Lung microvascular endothelial cell (primary cell): ENCODE measurements around the gene TMEM108. TPM values are rescaled to one million over a fixed set of nuclear protein-coding genes. Genes with fewer than 3 reads are reported as not detected.

ENCODE experiments used
- DNase-seq, 2 donors: peaks; one replicate each; pipeline versions ENCODE4 v3.0.0 to v3.0.0-alpha.2; 2010; ENCODE audit warnings: low read depth in 2 of 2
- total RNA-seq: library from RNA; depleted of rRNA; stranded (reverse); fragments of >200 nt; gene quantifications from 2 replicates; pipeline ENCODE4 v1.2.1, GENCODE V29; 2014

TMEM108 gene
- total RNA-seq, 1 donor from 2014 or later: not detected

DNA sequence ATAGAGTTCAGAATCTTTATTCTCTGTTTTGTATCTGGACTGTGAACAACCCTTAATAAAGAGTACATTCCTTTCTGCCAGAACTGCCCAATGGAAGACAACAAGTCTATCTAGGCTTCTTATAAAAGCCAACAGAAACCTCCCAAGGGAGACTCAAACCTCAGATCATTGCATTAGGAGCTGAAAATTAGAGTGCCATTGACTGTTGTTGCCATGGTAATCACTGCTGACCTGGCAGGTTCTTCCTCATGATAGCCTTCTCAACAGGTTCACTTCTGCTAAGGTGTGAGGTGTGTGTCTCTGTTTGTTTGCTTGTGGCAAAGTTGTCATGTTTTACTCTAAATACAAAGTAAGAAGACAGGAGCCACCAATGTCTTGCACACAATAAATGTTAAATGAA is 79.2 kb downstream of the TMEM108 start:
- no peak for DNase-seq

DNA sequence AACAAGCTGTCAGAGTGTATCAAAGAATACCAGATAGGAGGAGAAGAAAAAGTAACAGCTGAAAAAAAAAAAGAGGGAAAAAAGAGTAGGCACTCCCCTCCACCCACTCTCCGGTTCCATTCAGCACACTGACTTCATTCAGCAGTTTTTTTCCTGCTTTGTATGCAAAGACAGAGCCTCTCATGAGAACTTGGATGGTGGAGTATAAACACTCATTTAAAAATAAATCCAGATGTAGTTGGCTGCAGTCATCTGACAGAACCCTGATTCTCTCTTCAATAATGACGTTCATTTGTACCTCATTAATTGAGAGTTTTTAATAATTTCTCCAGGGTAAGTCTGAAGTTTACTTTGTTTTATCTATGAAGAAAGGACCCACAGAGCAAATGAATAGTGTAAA is 81.0 kb downstream of the TMEM108 start:
- DNase-seq: no peak

GRCh38 chr3:133121450-133121849 is 83.3 kb downstream of the TMEM108 start:
- no peak for DNase-seq

DNA sequence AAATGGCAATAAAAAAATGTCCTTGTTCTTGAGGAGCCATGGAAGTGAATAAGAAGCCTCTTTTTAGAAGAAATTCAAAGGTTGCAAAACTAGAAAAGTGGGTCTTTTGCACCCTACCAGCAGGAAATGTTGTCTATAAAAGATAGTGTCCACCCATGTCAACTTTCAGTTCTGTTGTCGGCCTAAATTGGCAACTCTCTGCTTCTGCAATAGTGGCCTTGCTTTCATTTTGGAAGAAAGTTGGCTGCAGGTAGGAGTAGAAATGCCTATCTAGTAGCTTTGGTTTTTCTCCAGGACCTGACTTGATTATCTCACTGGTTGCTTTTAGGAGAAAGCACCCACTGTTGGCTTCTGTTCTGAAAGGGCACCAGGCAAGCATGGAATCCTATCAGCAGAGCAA is 85.4 kb downstream of the TMEM108 start:
- no peak for DNase-seq

GRCh38 chr3:133124511-133124910 is 86.3 kb downstream of the TMEM108 start:
- no peak for DNase-seq

DNA sequence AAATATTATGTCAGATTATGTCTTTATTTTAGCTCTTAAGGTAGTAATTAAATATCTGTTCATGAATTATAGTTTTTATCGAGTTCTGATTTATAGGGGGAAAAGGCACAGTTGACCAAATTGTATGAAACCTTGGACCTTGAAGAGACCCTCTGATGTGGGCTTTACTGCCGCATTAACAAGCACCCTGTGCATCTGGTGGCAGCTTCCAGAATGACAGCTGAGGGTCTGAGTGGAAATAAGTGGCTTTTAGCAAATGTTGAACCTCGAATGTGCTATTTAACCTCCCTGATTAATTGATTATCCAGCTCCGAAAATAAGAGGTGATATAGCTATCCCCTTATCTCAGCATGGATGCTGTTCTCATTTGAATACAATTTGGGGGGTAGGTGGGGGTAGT is 87.0 kb downstream of the TMEM108 start:
- DNase-seq: no peak

GRCh38 chr3:133125802-133126201 is 87.6 kb downstream of the TMEM108 start:
- DNase-seq: no peak

- no peak for DNase-seq
These were observed 89.2 kb downstream of the TMEM108 start for GRCh38 chr3:133127381-133127780.

GRCh38 chr3:133130168-133130567 is 92.0 kb downstream of the TMEM108 start:
- no peak for DNase-seq

GRCh38 chr3:133135306-133135705 is 97.1 kb downstream of the TMEM108 start:
- DNase-seq: no peak

DNA sequence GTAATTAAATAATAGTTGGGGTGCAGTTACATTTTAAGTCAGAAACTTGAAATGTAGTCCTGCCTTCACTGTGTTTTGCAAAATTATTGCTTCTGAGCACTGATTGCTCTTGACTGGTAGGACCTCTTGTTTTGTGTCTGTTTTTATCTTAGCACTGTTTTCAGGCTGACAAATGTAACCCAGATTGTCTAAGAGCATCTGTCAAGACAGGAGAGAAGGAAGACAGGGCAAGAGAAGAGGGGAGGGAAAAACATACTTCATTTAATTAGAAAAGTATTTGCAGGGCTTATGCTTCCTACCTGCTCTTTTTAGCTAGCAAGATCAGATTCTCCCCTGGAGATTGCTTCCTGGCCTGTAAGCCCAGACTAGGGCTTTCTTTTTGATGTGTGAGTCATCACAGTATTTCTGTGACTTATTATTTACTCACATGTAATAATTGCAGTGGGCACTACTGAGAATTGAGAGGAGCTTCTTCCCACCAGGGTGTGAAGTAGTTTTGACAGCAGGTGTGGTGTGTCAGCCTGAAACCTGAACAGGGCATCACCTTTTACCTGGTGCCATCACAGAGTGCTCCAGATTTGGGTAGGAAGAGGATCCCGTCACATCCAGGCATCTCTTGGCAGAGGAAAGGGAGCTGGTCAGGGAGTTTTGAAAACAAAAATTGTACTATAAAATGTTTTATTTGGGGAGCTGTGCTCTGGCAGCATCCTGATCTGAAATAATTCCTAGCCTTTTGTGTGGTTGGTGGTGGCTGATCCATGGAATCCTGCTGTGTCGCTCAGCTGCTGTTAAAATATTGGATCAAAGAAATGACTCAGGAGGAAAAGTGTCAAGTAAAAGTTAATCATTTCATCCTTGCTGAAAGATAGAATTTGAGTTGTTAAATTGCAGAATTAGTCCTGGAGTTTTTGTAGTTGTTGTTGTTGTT is 98.2 kb downstream of the TMEM108 start:
- no peak for DNase-seq

- no peak for DNase-seq
These were observed 99.1 kb downstream of the TMEM108 start for GRCh38 chr3:133137042-133137996.

DNA sequence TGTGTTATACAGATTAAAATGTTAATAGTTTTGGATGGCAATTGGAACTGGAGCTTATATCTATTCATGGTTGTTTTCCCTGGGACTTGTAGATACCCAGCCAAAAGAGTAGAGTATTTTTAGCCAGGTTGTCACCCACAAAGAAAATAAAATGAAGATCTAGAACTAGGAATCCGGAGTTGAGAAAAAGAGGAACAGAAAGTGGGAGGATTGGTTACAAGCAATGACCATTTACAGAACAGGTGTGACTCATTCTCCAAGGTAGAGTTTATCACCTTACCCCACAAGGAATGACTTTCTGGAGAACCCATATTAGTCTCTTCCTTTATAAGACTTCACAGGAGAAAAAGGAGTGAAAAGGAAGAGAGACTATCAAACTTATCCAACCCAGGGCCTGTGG is 99.8 kb downstream of the TMEM108 start:
- DNase-seq: no peak

- no peak for DNase-seq
These were observed 113.9 kb downstream of the TMEM108 start for GRCh38 chr3:133152056-133152455.

DNA sequence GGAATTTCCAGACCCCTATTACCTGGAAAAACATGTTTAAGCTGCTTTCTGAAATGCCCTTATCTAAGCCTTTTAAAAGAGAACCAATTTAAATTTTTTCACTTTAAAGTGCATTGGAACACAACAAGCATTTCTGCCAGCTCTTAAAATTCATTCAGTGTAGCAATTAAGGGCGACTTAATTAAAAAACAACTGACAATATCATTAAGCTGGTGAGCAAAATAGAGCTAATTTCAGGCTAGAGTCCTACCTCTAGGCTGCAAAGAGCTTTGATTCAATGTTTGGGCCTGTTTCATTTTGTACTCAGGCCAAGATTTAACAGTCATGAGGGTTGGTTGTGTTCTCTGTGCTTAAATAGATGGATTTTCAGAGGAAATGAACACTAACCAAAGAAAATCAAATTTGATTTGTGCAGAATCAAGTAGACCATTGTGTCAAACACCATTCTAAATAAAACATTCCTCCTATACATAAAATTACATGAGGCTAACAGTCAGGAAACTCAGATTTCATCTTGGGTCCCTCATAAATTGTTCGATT is 114.6 kb downstream of the TMEM108 start:
- DNase-seq: no peak

DNA sequence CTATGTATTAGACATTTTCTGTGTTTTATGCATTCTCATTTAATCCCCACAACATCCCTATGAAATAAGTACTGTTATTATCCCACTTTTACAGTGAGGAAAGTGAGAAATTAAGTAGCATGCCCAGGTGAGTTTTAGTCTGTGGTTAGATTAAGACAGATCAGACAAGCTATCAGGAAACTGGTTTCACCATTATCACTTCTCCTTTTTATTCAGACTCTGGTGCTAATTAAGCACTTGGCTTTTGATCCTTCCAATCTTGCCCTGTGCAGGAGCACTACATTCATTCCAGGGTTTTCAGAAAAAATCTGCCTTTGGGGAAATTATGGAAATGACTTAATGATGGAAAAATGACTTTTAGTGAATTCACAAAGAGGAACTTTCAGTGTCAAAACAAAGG is 115.2 kb downstream of the TMEM108 start:
- no peak for DNase-seq

- no peak for DNase-seq
These were observed 119.5 kb downstream of the TMEM108 start for GRCh38 chr3:133157716-133158115.

- DNase-seq: no peak
These were observed 120.5 kb downstream of the TMEM108 start for GRCh38 chr3:133158686-133159085.

GRCh38 chr3:133159498-133160475 is 121.6 kb downstream of the TMEM108 start:
- no peak for DNase-seq

- DNase-seq: no peak
These were observed 123.5 kb downstream of the TMEM108 start for GRCh38 chr3:133161656-133162055.

DNA sequence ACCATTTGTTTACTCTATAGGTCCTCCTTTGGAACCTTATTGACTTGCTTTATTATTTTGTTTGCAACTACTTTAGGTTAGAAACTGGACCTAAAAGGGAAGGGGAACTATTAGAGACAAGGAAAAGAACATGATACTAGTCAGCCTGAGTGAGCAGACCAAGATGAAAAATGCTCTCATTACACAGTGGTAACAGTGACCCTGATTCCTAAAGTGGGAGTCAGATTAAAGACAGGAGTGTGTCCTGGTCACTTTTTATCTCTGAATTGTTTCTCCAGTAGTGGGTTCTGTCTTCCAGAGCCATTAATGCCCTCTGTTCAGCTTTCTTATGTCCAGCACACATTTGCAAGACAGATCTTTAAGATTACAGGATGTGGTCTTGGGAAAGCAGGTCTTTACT is 124.1 kb downstream of the TMEM108 start:
- no peak for DNase-seq
